GM12878 (cell line): Measurements from ENCODE around the gene SPATA9.

ENCODE experiments used
- BACH1 ChIP-seq: fragments of 450-650 bp; IDR thresholded peaks from 2 replicates; pipeline ENCODE4 v1.6.1; 2017; ENCODE audit warnings: mild to moderate bottlenecking, borderline replicate concordance
- BRCA1 ChIP-seq: IDR thresholded peaks from 2 replicates; pipeline ENCODE4 v1.6.1; 2011; ENCODE audit warnings: low read depth, low read length, improper control_type of control experiment
- POLR2A ChIP-seq: IDR thresholded peaks from 2 replicates; pipeline ENCODE4 v1.6.1; 2011; ENCODE audit warnings: low read depth, mild to moderate bottlenecking, low read length

GRCh38 chr5:95668216-95668615, 14.6 kb downstream of the SPATA9 start:
- TF ChIP-seq POLR2A (no peak), BACH1 (no peak), BRCA1 (no peak)
